Neural cell (in vitro differentiated cells): ENCODE measurements around the gene ATP6V0E2.

Experiments
- EP300 ChIP-seq: fragments of 450-650 bp; conservative IDR thresholded peaks from 2 replicates; pipeline ENCODE4 v1.6.1; 2014; ENCODE audit warnings: antibody characterized with exemption, mild to moderate bottlenecking, moderate library complexity; ENCODE audit not compliant: poor library complexity, severe bottlenecking
- EZH2 ChIP-seq: fragments of 200-600, 300-800 bp; shearing (Covaris generic), sonication (generic); IDR thresholded peaks from 2 replicates; pipeline ENCODE4 v1.6.1; 2014; ENCODE audit warnings: antibody characterized with exemption, low read length, borderline replicate concordance, mild to moderate bottlenecking; ENCODE audit not compliant: insufficient read depth, poor library complexity, severe bottlenecking
- MXI1 ChIP-seq: fragments of 450-650 bp; conservative IDR thresholded peaks from 2 replicates; pipeline ENCODE4 v1.6.1; 2014; ENCODE audit warnings: antibody characterized with exemption, mild to moderate bottlenecking; ENCODE audit not compliant: poor library complexity, severe bottlenecking
- POLR2AphosphoS5 ChIP-seq: IDR thresholded peaks from 2 replicates; pipeline ENCODE4 v1.6.1; 2012
- RAD21 ChIP-seq: fragments of 450-650 bp; conservative IDR thresholded peaks from 2 replicates; pipeline ENCODE4 v1.6.1; 2014; ENCODE audit warnings: antibody characterized with exemption, mild to moderate bottlenecking, moderate library complexity
- TAF1 ChIP-seq: IDR thresholded peaks from 2 replicates; pipeline ENCODE4 v1.6.1; 2012; ENCODE audit warnings: low read depth
- TF ChIP-seq, protein P1 (sequence below): fragments of 450-650 bp; IDR thresholded peaks from 2 replicates; pipeline ENCODE4 v1.5.1; 2014; ENCODE audit warnings: antibody characterized with exemption, mild to moderate bottlenecking, moderate library complexity; ENCODE audit not compliant: poor library complexity, severe bottlenecking
- TF ChIP-seq, protein P2 (sequence below): IDR thresholded peaks from 2 replicates; pipeline ENCODE4 v1.6.1; 2012; ENCODE audit warnings: borderline replicate concordance

GRCh38 chr7:149868623-149869290, 5.0 kb upstream of the ATP6V0E2 start:
- TF ChIP-seq, protein P1, sequence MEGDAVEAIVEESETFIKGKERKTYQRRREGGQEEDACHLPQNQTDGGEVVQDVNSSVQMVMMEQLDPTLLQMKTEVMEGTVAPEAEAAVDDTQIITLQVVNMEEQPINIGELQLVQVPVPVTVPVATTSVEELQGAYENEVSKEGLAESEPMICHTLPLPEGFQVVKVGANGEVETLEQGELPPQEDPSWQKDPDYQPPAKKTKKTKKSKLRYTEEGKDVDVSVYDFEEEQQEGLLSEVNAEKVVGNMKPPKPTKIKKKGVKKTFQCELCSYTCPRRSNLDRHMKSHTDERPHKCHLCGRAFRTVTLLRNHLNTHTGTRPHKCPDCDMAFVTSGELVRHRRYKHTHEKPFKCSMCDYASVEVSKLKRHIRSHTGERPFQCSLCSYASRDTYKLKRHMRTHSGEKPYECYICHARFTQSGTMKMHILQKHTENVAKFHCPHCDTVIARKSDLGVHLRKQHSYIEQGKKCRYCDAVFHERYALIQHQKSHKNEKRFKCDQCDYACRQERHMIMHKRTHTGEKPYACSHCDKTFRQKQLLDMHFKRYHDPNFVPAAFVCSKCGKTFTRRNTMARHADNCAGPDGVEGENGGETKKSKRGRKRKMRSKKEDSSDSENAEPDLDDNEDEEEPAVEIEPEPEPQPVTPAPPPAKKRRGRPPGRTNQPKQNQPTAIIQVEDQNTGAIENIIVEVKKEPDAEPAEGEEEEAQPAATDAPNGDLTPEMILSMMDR = no peak
- TF ChIP-seq EZH2 (no peak), EP300 (no peak), MXI1 (no peak), POLR2AphosphoS5 (no peak), TAF1 (no peak), RAD21 (no peak)
- TF ChIP-seq, protein P2, sequence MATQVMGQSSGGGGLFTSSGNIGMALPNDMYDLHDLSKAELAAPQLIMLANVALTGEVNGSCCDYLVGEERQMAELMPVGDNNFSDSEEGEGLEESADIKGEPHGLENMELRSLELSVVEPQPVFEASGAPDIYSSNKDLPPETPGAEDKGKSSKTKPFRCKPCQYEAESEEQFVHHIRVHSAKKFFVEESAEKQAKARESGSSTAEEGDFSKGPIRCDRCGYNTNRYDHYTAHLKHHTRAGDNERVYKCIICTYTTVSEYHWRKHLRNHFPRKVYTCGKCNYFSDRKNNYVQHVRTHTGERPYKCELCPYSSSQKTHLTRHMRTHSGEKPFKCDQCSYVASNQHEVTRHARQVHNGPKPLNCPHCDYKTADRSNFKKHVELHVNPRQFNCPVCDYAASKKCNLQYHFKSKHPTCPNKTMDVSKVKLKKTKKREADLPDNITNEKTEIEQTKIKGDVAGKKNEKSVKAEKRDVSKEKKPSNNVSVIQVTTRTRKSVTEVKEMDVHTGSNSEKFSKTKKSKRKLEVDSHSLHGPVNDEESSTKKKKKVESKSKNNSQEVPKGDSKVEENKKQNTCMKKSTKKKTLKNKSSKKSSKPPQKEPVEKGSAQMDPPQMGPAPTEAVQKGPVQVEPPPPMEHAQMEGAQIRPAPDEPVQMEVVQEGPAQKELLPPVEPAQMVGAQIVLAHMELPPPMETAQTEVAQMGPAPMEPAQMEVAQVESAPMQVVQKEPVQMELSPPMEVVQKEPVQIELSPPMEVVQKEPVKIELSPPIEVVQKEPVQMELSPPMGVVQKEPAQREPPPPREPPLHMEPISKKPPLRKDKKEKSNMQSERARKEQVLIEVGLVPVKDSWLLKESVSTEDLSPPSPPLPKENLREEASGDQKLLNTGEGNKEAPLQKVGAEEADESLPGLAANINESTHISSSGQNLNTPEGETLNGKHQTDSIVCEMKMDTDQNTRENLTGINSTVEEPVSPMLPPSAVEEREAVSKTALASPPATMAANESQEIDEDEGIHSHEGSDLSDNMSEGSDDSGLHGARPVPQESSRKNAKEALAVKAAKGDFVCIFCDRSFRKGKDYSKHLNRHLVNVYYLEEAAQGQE = no peak
